ENCODE data around the gene PBOV1.
A peak's percentile ranks its signal among the peaks of the same experiment; 100 is the strongest.

PBOV1 gene

GRCh38 chr6:138239774-138240173, 21.5 kb upstream of the PBOV1 start:
- TF ChIP-seq CTCF (conservative IDR thresholded peaks at IDR 0.05), result no peak
- TF ChIP-seq ZFX (IDR thresholded peaks at IDR 0.05), result no peak
- H3K27ac ChIP-seq, result peak overlapping the region; percentile 78; the same call in 1 of the 2 replicates

- H3K27ac ChIP-seq, result peak overlapping the region; percentile 63
- TF ChIP-seq CTCF (conservative IDR thresholded peaks at IDR 0.05), result no peak
- TF ChIP-seq ZFX (IDR thresholded peaks at IDR 0.05), result no peak
Observed at GRCh38 chr6:138238368-138238767, 20.1 kb upstream of the PBOV1 start.

- peak overlapping the region; percentile 58; the same call in 1 of the 2 replicates for H3K27ac ChIP-seq
- TF ChIP-seq ZFX (IDR thresholded peaks at IDR 0.05), result no peak
- TF ChIP-seq CTCF (conservative IDR thresholded peaks at IDR 0.05), result no peak
Observed at GRCh38 chr6:138237463-138237862, 19.2 kb upstream of the PBOV1 start.

- H3K27ac ChIP-seq, result no peak overlapping the region
- TF ChIP-seq ZFX (IDR thresholded peaks at IDR 0.05), result no peak
- no peak for TF ChIP-seq CTCF (conservative IDR thresholded peaks at IDR 0.05)
Observed at GRCh38 chr6:138235693-138236092, 17.4 kb upstream of the PBOV1 start.

GRCh38 chr6:138235205-138235604, 16.9 kb upstream of the PBOV1 start:
- peak overlapping the region; percentile 60; the same call in 1 of the 2 replicates for H3K27ac ChIP-seq

GRCh38 chr6:138234363-138234762, 16.1 kb upstream of the PBOV1 start:
- H3K27ac ChIP-seq, result peak overlapping the region; percentile 99; the same call in 1 of the 2 replicates
- TF ChIP-seq ZFX (IDR thresholded peaks at IDR 0.05) (no peak), CTCF (conservative IDR thresholded peaks at IDR 0.05) (no peak)

More at GRCh38 chr6:138235205-138235604, 16.9 kb upstream of the PBOV1 start:
- TF ChIP-seq ZFX (IDR thresholded peaks at IDR 0.05), result no peak
- TF ChIP-seq CTCF (conservative IDR thresholded peaks at IDR 0.05), result no peak

GRCh38 chr6:138231381-138231886, 13.1 kb upstream of the PBOV1 start:
- TF ChIP-seq ZFX (IDR thresholded peaks at IDR 0.05) (no peak), CTCF (conservative IDR thresholded peaks at IDR 0.05) (no peak)
- H3K27ac ChIP-seq, result peak overlapping the region; percentile 100

Data from C4-2B (cell line).